Hematopoietic multipotent progenitor cell treated with erythropoietin and hydrocortisone succinate and interleukin-3 and kit ligand, for 15 days (in vitro differentiated cells): ENCODE results near the gene KCNH1.

Source experiments
- DNase-seq: peaks from one replicate; pipeline ENCODE4 v3.0.0-alpha.2; 2015; ENCODE audit warnings: low spot score

Gene KCNH1

GRCh38 chr1:210918893-210919292 lies 215.1 kb downstream of the KCNH1 start:
- no peak for DNase-seq

GRCh38 chr1:210917560-210918169 lies 216.3 kb downstream of the KCNH1 start:
- DNase-seq, result no peak

- no peak for DNase-seq
These were observed 217.4 kb downstream of the KCNH1 start for GRCh38 chr1:210916548-210916947.

GRCh38 chr1:210915890-210916507 lies 217.9 kb downstream of the KCNH1 start:
- DNase-seq, result no peak

DNA sequence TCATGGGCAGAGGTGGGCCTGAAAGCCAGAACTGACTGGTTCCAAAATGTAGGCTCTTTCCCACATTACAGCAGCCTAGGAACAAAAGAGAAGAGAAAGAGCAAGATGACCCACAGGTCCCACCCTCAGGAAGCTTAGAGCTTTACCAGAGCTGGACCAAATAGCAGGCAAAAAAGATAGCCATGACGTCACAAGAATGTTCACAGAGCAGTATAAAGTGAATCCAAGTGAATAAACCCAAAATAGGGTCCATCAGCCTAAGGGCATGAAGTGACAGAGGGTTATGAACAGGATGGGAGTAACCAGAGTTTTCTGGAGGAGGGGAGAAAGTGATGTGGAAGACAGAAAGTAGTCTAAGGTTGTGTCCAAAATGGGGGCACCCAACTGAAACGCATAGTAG lies 221.2 kb downstream of the KCNH1 start:
- no peak for DNase-seq

DNA sequence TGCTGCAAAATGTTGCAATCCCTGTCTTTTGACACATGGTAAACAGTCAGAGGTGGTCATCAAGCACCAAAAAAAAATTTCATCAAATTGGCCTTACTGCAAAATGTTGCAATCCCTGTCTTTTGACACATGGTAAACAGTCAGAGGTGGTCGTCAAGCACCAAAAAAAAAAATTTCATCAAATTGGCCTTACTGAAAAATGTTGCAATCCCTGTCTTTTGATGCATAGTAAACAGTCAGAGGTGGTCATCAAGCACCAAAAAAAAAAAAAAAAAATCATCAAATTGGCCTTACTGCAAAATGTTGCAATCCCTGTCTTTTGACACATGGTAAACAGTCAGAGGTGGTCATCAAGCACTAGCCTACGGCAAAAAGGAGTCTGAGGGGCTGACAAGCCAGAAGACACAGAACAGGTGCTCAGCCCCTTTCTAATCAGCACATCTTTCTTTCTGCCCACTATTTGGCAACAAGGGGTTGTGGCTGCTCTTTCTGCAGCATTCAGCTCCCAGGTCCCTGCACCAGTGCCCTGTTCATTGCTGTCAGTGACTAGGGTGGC lies 223.8 kb downstream of the KCNH1 start:
- DNase-seq, result no peak

- DNase-seq, result no peak
These were observed 225.2 kb downstream of the KCNH1 start for GRCh38 chr1:210908791-210909190.

DNA sequence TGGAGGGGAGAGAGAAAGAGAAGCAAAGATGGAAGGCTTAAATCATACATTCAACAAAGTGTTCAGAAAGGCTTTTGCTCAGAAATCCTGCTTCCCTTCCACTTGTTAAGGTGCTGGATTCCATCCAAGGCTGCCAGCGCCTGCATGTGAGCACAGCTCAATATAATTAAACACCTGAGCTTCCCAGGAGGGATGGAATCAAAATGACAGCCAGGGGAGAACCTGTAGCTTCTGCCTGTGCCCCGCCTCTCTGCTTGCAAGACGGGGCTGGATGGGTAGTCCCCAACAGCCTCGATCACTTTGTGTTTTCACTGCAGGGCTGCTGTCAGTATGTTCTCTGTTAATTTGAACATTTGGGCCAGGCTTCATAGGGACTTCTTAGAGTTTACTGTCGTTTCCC lies 225.7 kb downstream of the KCNH1 start:
- no peak for DNase-seq

DNA sequence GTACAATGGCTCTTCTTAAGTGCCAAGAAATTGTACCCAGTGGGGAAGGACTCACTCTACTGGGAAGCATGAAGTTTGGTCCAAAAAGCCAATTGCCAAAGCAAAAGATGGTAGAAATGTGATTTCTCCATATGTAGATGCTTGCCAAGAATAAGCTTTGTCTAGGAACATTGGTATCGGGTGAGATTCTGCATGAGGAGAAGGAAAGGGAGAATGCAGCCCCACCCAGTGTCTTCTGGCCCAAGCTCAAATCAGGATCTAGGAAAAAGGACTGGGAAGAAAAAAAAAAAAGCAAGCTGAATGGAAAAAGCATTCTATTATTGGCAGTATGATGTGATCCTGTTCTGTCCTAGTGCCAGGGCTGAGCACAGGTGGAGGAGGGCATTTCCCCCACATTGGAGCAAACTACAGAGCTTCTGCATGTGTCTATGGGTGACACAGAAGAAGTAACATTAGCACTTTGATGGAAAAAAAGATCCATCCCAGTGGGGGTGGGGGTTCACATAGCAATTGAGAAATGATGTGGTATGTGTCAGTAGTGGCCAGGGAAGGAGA lies 226.6 kb downstream of the KCNH1 start:
- DNase-seq, result no peak

GRCh38 chr1:210905944-210906453 lies 227.9 kb downstream of the KCNH1 start:
- no peak for DNase-seq

GRCh38 chr1:210905365-210905904 lies 228.5 kb downstream of the KCNH1 start:
- no peak for DNase-seq

DNA sequence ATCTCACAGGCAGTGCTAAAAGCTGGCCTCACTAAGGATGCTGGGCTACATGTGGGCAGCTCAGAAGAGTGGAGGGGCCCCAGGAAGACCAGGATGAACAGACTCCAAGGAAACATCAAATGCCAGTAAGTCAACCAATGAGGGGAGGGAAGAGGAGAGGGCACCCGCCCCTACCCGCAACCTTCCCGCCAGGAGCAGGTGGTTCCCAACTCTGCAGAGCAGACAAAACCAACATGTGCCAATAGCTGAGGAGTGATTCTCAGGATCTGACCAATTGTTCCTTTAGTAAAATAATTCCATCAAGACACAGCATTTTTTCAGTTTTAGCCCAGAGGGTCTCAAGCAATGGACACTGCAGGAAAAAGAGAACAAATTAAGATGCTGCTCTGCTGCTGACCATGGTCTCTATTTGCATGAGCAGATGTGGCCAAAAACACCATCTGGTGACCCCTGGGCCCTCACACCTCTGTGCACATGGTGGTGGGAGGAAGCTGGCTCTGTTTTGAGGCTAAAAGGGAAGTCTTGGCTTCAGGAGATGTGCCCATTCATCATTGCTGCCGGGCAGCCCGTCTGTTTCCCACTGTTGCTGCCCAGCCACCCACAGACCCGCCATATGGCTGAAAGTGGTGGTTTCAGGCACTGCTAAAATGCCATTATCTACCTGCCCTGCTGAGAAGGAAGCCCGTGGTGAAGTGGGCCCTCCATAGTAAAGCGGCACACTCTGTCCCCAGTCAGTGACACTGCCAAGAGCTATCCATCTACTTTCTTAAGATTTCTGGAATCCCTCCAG lies 231.8 kb downstream of the KCNH1 start:
- no peak for DNase-seq

DNA sequence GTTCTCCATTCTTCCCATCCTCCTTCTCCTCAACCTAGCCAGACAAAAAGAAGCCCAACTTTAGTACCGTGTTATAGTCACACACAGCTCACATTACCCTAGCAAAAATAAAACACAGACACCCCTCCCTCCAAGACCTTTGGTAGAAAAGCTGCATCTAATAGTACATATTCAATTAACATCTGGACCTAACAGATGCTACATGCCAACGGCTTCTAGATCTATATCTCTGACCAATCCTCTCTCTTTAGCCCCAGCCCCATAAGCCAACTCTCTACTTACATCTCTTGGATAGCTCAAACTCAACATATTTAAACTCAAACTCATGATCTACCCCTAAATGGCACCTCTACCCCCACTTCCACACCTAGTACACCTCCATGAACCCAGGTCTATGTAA lies 233.1 kb downstream of the KCNH1 start:
- no peak for DNase-seq

- no peak for DNase-seq
These were observed 233.9 kb downstream of the KCNH1 start for GRCh38 chr1:210900079-210900478.

GRCh38 chr1:210899676-210900075 lies 234.3 kb downstream of the KCNH1 start:
- DNase-seq, result no peak

DNA sequence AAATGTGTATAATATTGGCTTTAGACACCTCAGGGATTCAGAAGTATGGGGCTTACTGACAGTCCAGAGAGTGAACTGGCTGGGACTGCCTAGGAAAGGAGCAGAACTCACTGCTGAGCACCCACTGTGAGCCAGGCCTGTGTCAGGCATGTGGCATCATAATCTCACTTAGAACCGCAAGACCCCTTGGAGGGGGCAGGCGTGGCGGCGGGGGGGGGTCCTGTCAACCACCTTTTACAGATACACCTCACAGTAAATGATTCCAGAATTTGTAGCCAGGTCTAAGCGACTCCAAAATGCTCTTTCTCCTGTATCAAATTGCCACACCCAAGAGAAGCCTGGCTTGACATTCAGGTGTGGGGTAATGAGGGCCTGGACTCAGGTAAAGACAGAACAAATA lies 235.5 kb downstream of the KCNH1 start:
- DNase-seq, result no peak

DNA sequence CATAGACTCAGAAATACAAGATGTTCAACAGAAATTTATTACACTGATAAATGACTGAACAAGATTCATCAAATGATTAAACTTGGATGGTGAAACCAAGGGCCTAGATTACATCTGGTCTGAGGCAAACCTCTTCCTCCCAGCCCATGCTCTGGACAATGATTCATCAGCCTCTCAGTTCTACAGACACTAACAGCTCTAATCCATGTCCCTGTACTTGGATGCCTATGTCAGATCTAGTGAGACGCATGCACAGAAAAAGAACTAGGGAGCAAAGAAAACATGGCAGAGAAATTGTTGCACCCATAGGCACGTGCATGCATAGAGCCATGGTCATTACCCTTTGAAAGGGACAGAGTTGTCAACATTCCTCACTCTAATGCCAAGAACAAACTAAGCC lies 250.1 kb downstream of the KCNH1 start:
- DNase-seq, result no peak

DNA sequence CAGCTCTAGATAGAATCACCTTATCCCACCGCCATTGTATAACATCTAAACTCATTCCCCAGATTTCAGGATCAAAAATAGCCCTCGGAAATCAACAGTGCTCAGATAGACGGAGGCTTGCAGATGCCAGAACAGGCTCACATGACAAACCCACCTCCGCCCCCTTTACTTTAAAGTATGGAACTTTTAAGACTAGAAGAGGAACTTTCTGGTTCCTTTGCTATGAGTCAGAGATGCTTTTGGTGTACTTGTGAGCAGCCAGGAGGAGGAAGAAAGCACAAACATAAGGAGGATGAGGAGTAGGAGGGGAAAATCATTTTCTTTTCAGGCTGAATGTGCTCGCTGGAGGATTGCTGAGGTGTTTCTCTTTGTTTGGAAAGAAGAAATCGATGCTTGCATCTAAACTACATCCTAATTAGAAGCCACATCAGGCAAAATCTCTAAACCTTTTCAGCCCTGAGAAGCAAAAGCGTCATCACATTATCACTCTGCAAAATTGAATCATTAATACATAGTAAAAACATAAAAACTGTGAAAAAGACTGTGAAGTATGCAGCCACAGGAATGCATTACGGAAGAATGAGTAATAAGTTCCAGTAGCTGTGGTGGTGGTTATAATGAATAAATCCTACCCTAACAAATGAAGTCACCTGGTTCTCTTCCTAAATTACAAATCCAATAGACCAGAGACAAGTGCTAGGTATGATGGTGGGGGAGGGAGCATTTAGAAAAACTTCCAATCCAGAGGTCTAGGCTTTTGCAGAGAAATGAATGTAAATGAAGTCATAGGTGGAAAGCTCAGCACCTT lies 251.3 kb downstream of the KCNH1 start:
- no peak for DNase-seq

GRCh38 chr1:210878564-210878963 lies 255.4 kb downstream of the KCNH1 start:
- DNase-seq, result no peak

DNA sequence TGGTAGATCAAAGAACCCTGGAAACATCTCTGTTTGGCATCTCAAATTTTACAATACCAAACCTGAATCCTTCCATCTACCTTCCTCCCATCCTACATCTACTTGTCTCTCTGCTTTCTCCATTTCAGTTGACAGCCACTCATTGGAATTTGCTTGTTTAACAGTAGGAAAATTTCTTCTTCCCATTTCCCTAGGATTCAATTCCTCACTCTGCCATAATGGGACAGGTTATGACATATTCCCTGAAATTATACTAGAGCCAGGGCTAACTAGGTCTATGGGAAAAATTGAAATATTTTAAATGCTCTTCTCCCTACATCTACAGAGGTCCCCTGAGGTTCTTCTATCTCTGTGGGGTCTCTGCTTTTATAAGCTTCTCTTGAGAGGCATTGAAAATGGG lies 257.7 kb downstream of the KCNH1 start:
- DNase-seq, result no peak

- no peak for DNase-seq
These were observed 267.4 kb downstream of the KCNH1 start for GRCh38 chr1:210866532-210866931.
